T-helper 1 cell (primary cell): ENCODE measurements around the gene LRRFIP1.
A peak's percentile ranks its signal among the peaks of the same experiment; 100 is the strongest.
"Not testable (repeated sequence)": the region's sequence is repeated elsewhere in the genome, so short reads cannot be mapped to it uniquely, and the experiment has no call there.

ENCODE experiments used
- DNase-seq, 5 donors: peaks; one replicate each; pipeline ENCODE4 v3.0.0-alpha.2; 2012 to 2020
- total RNA-seq, 4 donors: gene quantifications; one replicate each; lab custom pipeline; 2026; lab: John Stamatoyannopoulos, UW

The LRRFIP1 gene
- total RNA-seq: 280 to 356 (median 319) reads per million in 4 donors

GRCh38 chr2:237627441-237628246 is at the start of gene LRRFIP1:
Gene LRRFIP1, plus strand, starts transcription at chr2:237627587. Its CDS starts 58 bp downstream, at chr2:237627645.
- DNase-seq: no peak

- DNase-seq: no peak
Observed at GRCh38 chr2:237577956-237578870, 49.2 kb upstream of the LRRFIP1 start.

- DNase-seq: no peak
Observed at GRCh38 chr2:237581326-237581725, 46.1 kb upstream of the LRRFIP1 start.

GRCh38 chr2:237581751-237582746 is 45.3 kb upstream of the LRRFIP1 start:
- DNase-seq: peak in 1 of 5 donors; percentile 74

GRCh38 chr2:237583385-237584295 is 43.7 kb upstream of the LRRFIP1 start:
- no peak for DNase-seq

- no peak for DNase-seq
Observed at GRCh38 chr2:237585590-237586221, 41.7 kb upstream of the LRRFIP1 start.

GRCh38 chr2:237588044-237588696 is 39.2 kb upstream of the LRRFIP1 start:
- DNase-seq: no peak

GRCh38 chr2:237590272-237591140 is 36.9 kb upstream of the LRRFIP1 start, which contains the start of gene RAB17:
Gene RAB17, minus strand, starts transcription at chr2:237590734. Its CDS starts 4,580 bp downstream, at chr2:237586154.
- DNase-seq: no peak

- no peak for DNase-seq
Observed at GRCh38 chr2:237591141-237591881, 36.1 kb upstream of the LRRFIP1 start.

- no peak for DNase-seq
Observed at GRCh38 chr2:237592425-237592980, 34.9 kb upstream of the LRRFIP1 start.

- DNase-seq: no peak
Observed at GRCh38 chr2:237593036-237593435, 34.4 kb upstream of the LRRFIP1 start.

- no peak for DNase-seq
Observed at GRCh38 chr2:237593596-237594320, 33.6 kb upstream of the LRRFIP1 start.

- no peak for DNase-seq
Observed at GRCh38 chr2:237594514-237594871, 32.9 kb upstream of the LRRFIP1 start.

GRCh38 chr2:237595829-237596519 is 31.4 kb upstream of the LRRFIP1 start:
- not testable (repeated sequence) for DNase-seq

GRCh38 chr2:237596520-237597195 is 30.7 kb upstream of the LRRFIP1 start:
- DNase-seq: no peak
